ENCODE data around the gene BIRC7.
A peak's percentile ranks its signal among the peaks of the same experiment; 100 is the strongest.

The BIRC7 gene

GRCh38 chr20:63206878-63207277 is 28.8 kb upstream of the BIRC7 start:
- peaks cover 27% of the 10 kb centered on the region for H3K36me3 ChIP-seq (ENCODE audit: control insufficient read depth, insufficient read depth, low read length)
- H3K4me1 ChIP-seq (ENCODE audit: control insufficient read depth, insufficient read depth, low read length), result no peaks in the 10 kb centered on the region
- no peak overlapping the region for H3K27ac ChIP-seq (ENCODE audit: insufficient read depth, low read depth, low read length, poor library complexity, severe bottlenecking)
- 94 to 97% methylated on average over 11 of the region's 11 CpGs for WGBS, 2 experiments
- H3K4me3 ChIP-seq (ENCODE audit: insufficient read depth, low read depth, low read length), result no peak overlapping the region
- no peaks in the 10 kb centered on the region for H3K9me3 ChIP-seq (ENCODE audit: control insufficient read depth, low read length)
- no peaks in the 10 kb centered on the region for H3K27me3 ChIP-seq (ENCODE audit: control insufficient read depth, insufficient read depth, low read length, poor library complexity, severe bottlenecking)

- WGBS, 2 experiments, result 92 to 96% methylated on average over 6 of the region's 6 CpGs
- peaks cover 22% of the 10 kb centered on the region for H3K36me3 ChIP-seq (ENCODE audit: control insufficient read depth, insufficient read depth, low read length)
These were observed 27.3 kb upstream of the BIRC7 start for GRCh38 chr20:63208346-63208909.

GRCh38 chr20:63210011-63210605 is 25.6 kb upstream of the BIRC7 start:
- Histone ChIP-seq H3K27ac (ENCODE audit: insufficient read depth, low read depth, low read length, poor library complexity, severe bottlenecking) (no peak overlapping the region), H3K27me3 (ENCODE audit: control insufficient read depth, insufficient read depth, low read length, poor library complexity, severe bottlenecking) (no peaks in the 10 kb centered on the region)

More at GRCh38 chr20:63208346-63208909, 27.3 kb upstream of the BIRC7 start:
- Histone ChIP-seq H3K4me1 (ENCODE audit: control insufficient read depth, insufficient read depth, low read length) (no peaks in the 10 kb centered on the region), H3K4me3 (ENCODE audit: insufficient read depth, low read depth, low read length) (no peak overlapping the region), H3K27ac (ENCODE audit: insufficient read depth, low read depth, low read length, poor library complexity, severe bottlenecking) (no peak overlapping the region), H3K9me3 (ENCODE audit: control insufficient read depth, low read length) (no peaks in the 10 kb centered on the region), H3K27me3 (ENCODE audit: control insufficient read depth, insufficient read depth, low read length, poor library complexity, severe bottlenecking) (no peaks in the 10 kb centered on the region)

GRCh38 chr20:63212393-63212730 is 23.3 kb upstream of the BIRC7 start:
- H3K4me1 ChIP-seq (ENCODE audit: control insufficient read depth, insufficient read depth, low read length), result peaks cover 9% of the 10 kb centered on the region
- WGBS, 2 experiments, result 92 to 95% methylated on average over 5 of the region's 5 CpGs
- peaks cover 21% of the 10 kb centered on the region for H3K36me3 ChIP-seq (ENCODE audit: control insufficient read depth, insufficient read depth, low read length)
- H3K4me3 ChIP-seq (ENCODE audit: insufficient read depth, low read depth, low read length), result no peak overlapping the region
- H3K27me3 ChIP-seq (ENCODE audit: control insufficient read depth, insufficient read depth, low read length, poor library complexity, severe bottlenecking), result no peaks in the 10 kb centered on the region
- H3K9me3 ChIP-seq (ENCODE audit: control insufficient read depth, low read length), result no peaks in the 10 kb centered on the region
- H3K27ac ChIP-seq (ENCODE audit: insufficient read depth, low read depth, low read length, poor library complexity, severe bottlenecking), result no peak overlapping the region

More at GRCh38 chr20:63210011-63210605, 25.6 kb upstream of the BIRC7 start:
- Histone ChIP-seq H3K4me3 (ENCODE audit: insufficient read depth, low read depth, low read length) (no peak overlapping the region), H3K4me1 (ENCODE audit: control insufficient read depth, insufficient read depth, low read length) (peaks cover 4% of the 10 kb centered on the region), H3K9me3 (ENCODE audit: control insufficient read depth, low read length) (no peaks in the 10 kb centered on the region), H3K36me3 (ENCODE audit: control insufficient read depth, insufficient read depth, low read length) (peaks cover 21% of the 10 kb centered on the region)
- 92 to 93% methylated on average over 11 of the region's 11 CpGs for WGBS, 2 experiments

- H3K27ac ChIP-seq (ENCODE audit: insufficient read depth, low read depth, low read length, poor library complexity, severe bottlenecking), result no peak overlapping the region
- WGBS, 2 experiments, result 93 to 94% methylated on average over 5 of the region's 5 CpGs
- H3K4me1 ChIP-seq (ENCODE audit: control insufficient read depth, insufficient read depth, low read length), result peaks cover 9% of the 10 kb centered on the region
- no peak overlapping the region for H3K4me3 ChIP-seq (ENCODE audit: insufficient read depth, low read depth, low read length)
- H3K36me3 ChIP-seq (ENCODE audit: control insufficient read depth, insufficient read depth, low read length), result peaks cover 21% of the 10 kb centered on the region
- no peaks in the 10 kb centered on the region for H3K9me3 ChIP-seq (ENCODE audit: control insufficient read depth, low read length)
- H3K27me3 ChIP-seq (ENCODE audit: control insufficient read depth, insufficient read depth, low read length, poor library complexity, severe bottlenecking), result no peaks in the 10 kb centered on the region
These were observed 22.9 kb upstream of the BIRC7 start for GRCh38 chr20:63212792-63213191.

- Histone ChIP-seq H3K4me3 (ENCODE audit: insufficient read depth, low read depth, low read length) (peak overlapping the region; percentile 71), H3K27ac (ENCODE audit: insufficient read depth, low read depth, low read length, poor library complexity, severe bottlenecking) (no peak overlapping the region)
- WGBS, 2 experiments, result 94 to 96% methylated on average over 6 of the region's 6 CpGs
These were observed 21.2 kb upstream of the BIRC7 start for GRCh38 chr20:63214514-63214913.

GRCh38 chr20:63215101-63216040 is 20.3 kb upstream of the BIRC7 start:
- no peak overlapping the region for H3K27ac ChIP-seq (ENCODE audit: insufficient read depth, low read depth, low read length, poor library complexity, severe bottlenecking)
- H3K4me1 ChIP-seq (ENCODE audit: control insufficient read depth, insufficient read depth, low read length), result peaks cover 9% of the 10 kb centered on the region
- H3K9me3 ChIP-seq (ENCODE audit: control insufficient read depth, low read length), result no peaks in the 10 kb centered on the region
- H3K36me3 ChIP-seq (ENCODE audit: control insufficient read depth, insufficient read depth, low read length), result peaks cover 16% of the 10 kb centered on the region
- H3K27me3 ChIP-seq (ENCODE audit: control insufficient read depth, insufficient read depth, low read length, poor library complexity, severe bottlenecking), result no peaks in the 10 kb centered on the region
- WGBS, 2 experiments, result 3% methylated on average over 81 of the region's 81 CpGs
- peak overlapping the region; percentile 71 for H3K4me3 ChIP-seq (ENCODE audit: insufficient read depth, low read depth, low read length)

More at GRCh38 chr20:63214514-63214913, 21.2 kb upstream of the BIRC7 start:
- Histone ChIP-seq H3K9me3 (ENCODE audit: control insufficient read depth, low read length) (no peaks in the 10 kb centered on the region), H3K4me1 (ENCODE audit: control insufficient read depth, insufficient read depth, low read length) (peaks cover 9% of the 10 kb centered on the region), H3K27me3 (ENCODE audit: control insufficient read depth, insufficient read depth, low read length, poor library complexity, severe bottlenecking) (no peaks in the 10 kb centered on the region), H3K36me3 (ENCODE audit: control insufficient read depth, insufficient read depth, low read length) (peaks cover 16% of the 10 kb centered on the region)

GRCh38 chr20:63216041-63216848 is 19.5 kb upstream of the BIRC7 start, which contains the start of gene YTHDF1:
Gene YTHDF1, minus strand, starts transcription at chr20:63216131. Its CDS starts 239 bp downstream, at chr20:63215892.
- H3K27ac ChIP-seq (ENCODE audit: insufficient read depth, low read depth, low read length, poor library complexity, severe bottlenecking), result no peak within 1 kb of the TSS
- peak within 1 kb of the TSS; percentile 71 for H3K4me3 ChIP-seq (ENCODE audit: insufficient read depth, low read depth, low read length)
- H3K9me3 ChIP-seq (ENCODE audit: control insufficient read depth, low read length), result no peaks in the 10 kb centered on the region
- peaks cover 16% of the 10 kb centered on the region for H3K36me3 ChIP-seq (ENCODE audit: control insufficient read depth, insufficient read depth, low read length)
- WGBS, 2 experiments, result 3% methylated on average over 96 of the region's 96 CpGs
- peaks cover 7% of the 10 kb centered on the region for H3K27me3 ChIP-seq (ENCODE audit: control insufficient read depth, insufficient read depth, low read length, poor library complexity, severe bottlenecking)
- peaks cover 9% of the 10 kb centered on the region for H3K4me1 ChIP-seq (ENCODE audit: control insufficient read depth, insufficient read depth, low read length)

GRCh38 chr20:63216849-63217471 is 18.7 kb upstream of the BIRC7 start:
- Histone ChIP-seq H3K27me3 (ENCODE audit: control insufficient read depth, insufficient read depth, low read length, poor library complexity, severe bottlenecking) (peaks cover 11% of the 10 kb centered on the region), H3K4me1 (ENCODE audit: control insufficient read depth, insufficient read depth, low read length) (peaks cover 9% of the 10 kb centered on the region), H3K4me3 (ENCODE audit: insufficient read depth, low read depth, low read length) (peak overlapping the region; percentile 71), H3K36me3 (ENCODE audit: control insufficient read depth, insufficient read depth, low read length) (peaks cover 12% of the 10 kb centered on the region), H3K9me3 (ENCODE audit: control insufficient read depth, low read length) (no peaks in the 10 kb centered on the region), H3K27ac (ENCODE audit: insufficient read depth, low read depth, low read length, poor library complexity, severe bottlenecking) (no peak overlapping the region)
- WGBS, 2 experiments, result 78% methylated on average over 13 of the region's 13 CpGs

All from ectodermal cell (in vitro differentiated cells).